HFFc6 (cell line): ENCODE results near the gene DENND2D. TPM values are rescaled to one million over a fixed set of nuclear protein-coding genes. Genes with fewer than 3 reads are reported as not detected.
A peak's percentile ranks its signal among the peaks of the same experiment; 100 is the strongest.

Experiments used
- DNase-seq: peaks from one replicate; pipeline ENCODE4 v3.0.0-alpha.2; 2018
- H3K27ac Mint-ChIP-seq: 2 replicates; pipeline ENCODE4 v1.8.0; 2020; ENCODE audit warnings: mild to moderate bottlenecking, mixed read lengths
- H3K27me3 Mint-ChIP-seq: 2 replicates; pipeline ENCODE4 v1.8.0; 2021; ENCODE audit warnings: mild to moderate bottlenecking, moderate library complexity, mixed read lengths; ENCODE audit not compliant: insufficient read depth
- H3K36me3 Mint-ChIP-seq: 2 replicates; pipeline ENCODE4 v1.8.0; 2021; ENCODE audit warnings: low read depth, mixed read lengths
- H3K4me1 Mint-ChIP-seq: 2 replicates; pipeline ENCODE4 v1.8.0; 2020; ENCODE audit warnings: low read depth, mixed read lengths
- H3K4me3 Mint-ChIP-seq: 2 replicates; pipeline ENCODE4 v1.8.0; 2020; ENCODE audit warnings: mild to moderate bottlenecking, moderate library complexity, mixed read lengths
- H3K9me3 Mint-ChIP-seq: 2 replicates; pipeline ENCODE4 v1.8.0; 2020; ENCODE audit warnings: mild to moderate bottlenecking, mixed read lengths
- CTCF ChIP-seq: fragments of 200-600 bp; sonication (generic); IDR thresholded peaks from 2 replicates; pipeline ENCODE4 v1.5.0; 2021; ENCODE audit warnings: antibody characterized with exemption, mild to moderate bottlenecking
- total RNA-seq, 6 experiments: library from RNA; stranded (reverse); fragmentation: NEBNext Ultra II Directional; extraction: Animal tissue kit (Norgen Biotek cat#: 25700); gene quantifications; 2 replicates in 1 of 6; 3 replicates in 5 of 6; pipeline ENCODE4 v1.2.3, GENCODE V29; 2021

The DENND2D gene
- total RNA-seq, 6 experiments from 2014 or later: 0.92 to 4.0 (median 3.7) TPM

GRCh38 chr1:111211921-111212320, 11.5 kb upstream of the DENND2D start:
- DNase-seq: no peak
- Mint-ChIP-seq H3K4me1 (peaks cover 12% of the 10 kb centered on the region), H3K36me3 (0 out of 2 replicates have a peak, but pooled peaks cover 7% of the 10 kb centered on the region), H3K27me3 (no peaks in the 10 kb centered on the region), H3K27ac (no peak overlapping the region), H3K9me3 (no peaks in the 10 kb centered on the region), H3K4me3 (no peak overlapping the region)
- TF ChIP-seq CTCF: no peak

- H3K36me3 Mint-ChIP-seq: 0 out of 2 replicates have a peak, but pooled peaks cover 7% of the 10 kb centered on the region
- H3K4me3 Mint-ChIP-seq: no peak overlapping the region
- H3K27me3 Mint-ChIP-seq: peaks cover 7% of the 10 kb centered on the region
- no peak for DNase-seq
- peaks cover 25% of the 10 kb centered on the region for H3K4me1 Mint-ChIP-seq
- no peaks in the 10 kb centered on the region for H3K9me3 Mint-ChIP-seq
- H3K27ac Mint-ChIP-seq: no peak overlapping the region
- no peak for TF ChIP-seq CTCF
Observed at GRCh38 chr1:111209622-111210021, 9.2 kb upstream of the DENND2D start.

- Mint-ChIP-seq H3K36me3 (0 out of 2 replicates have a peak, but pooled peaks cover 7% of the 10 kb centered on the region), H3K27me3 (peaks cover 9% of the 10 kb centered on the region), H3K4me3 (no peak overlapping the region), H3K4me1 (peaks cover 19% of the 10 kb centered on the region), H3K9me3 (no peaks in the 10 kb centered on the region), H3K27ac (no peak overlapping the region)
- no peak for TF ChIP-seq CTCF
- no peak for DNase-seq
Observed at GRCh38 chr1:111208921-111209320, 8.5 kb upstream of the DENND2D start.

GRCh38 chr1:111205714-111206050, 5.2 kb upstream of the DENND2D start:
- Mint-ChIP-seq H3K27ac (no peak overlapping the region), H3K27me3 (peaks cover 9% of the 10 kb centered on the region), H3K4me1 (peaks cover 18% of the 10 kb centered on the region), H3K36me3 (no peaks in the 10 kb centered on the region), H3K9me3 (no peaks in the 10 kb centered on the region), H3K4me3 (0 out of 2 replicates have a peak overlapping the region, but pooled peaks have one; percentile 2)
- peak; percentile 17 for DNase-seq
- TF ChIP-seq CTCF: no peak

GRCh38 chr1:111204983-111205713, 4.7 kb upstream of the DENND2D start:
- TF ChIP-seq CTCF: no peak
- Mint-ChIP-seq H3K9me3 (no peaks in the 10 kb centered on the region), H3K36me3 (no peaks in the 10 kb centered on the region), H3K4me3 (peak overlapping the region; percentile 66), H3K4me1 (peaks cover 18% of the 10 kb centered on the region), H3K27ac (no peak overlapping the region), H3K27me3 (peaks cover 9% of the 10 kb centered on the region)
- DNase-seq: no peak
